SK-N-MC (cell line): ENCODE data around the gene PDLIM5.

ENCODE experiments used
- EZH2 ChIP-seq: fragments of 200-600 bp; sonication (generic); IDR thresholded peaks from one replicate; pipeline ENCODE4 v1.6.1; 2017; ENCODE audit warnings: antibody characterized with exemption
- FOXP2 ChIP-seq: optimal IDR thresholded peaks from 2 replicates; pipeline ENCODE3; 2011; ENCODE audit warnings: mild to moderate bottlenecking, moderate library complexity; ENCODE audit not compliant: insufficient read depth; ENCODE audit errors: extremely low read length, control extremely low read depth
- POLR2AphosphoS5 ChIP-seq: IDR thresholded peaks from 2 replicates; pipeline ENCODE4 v1.6.1; 2012; ENCODE audit warnings: mild to moderate bottlenecking, low read depth, low read length, borderline replicate concordance

DNA sequence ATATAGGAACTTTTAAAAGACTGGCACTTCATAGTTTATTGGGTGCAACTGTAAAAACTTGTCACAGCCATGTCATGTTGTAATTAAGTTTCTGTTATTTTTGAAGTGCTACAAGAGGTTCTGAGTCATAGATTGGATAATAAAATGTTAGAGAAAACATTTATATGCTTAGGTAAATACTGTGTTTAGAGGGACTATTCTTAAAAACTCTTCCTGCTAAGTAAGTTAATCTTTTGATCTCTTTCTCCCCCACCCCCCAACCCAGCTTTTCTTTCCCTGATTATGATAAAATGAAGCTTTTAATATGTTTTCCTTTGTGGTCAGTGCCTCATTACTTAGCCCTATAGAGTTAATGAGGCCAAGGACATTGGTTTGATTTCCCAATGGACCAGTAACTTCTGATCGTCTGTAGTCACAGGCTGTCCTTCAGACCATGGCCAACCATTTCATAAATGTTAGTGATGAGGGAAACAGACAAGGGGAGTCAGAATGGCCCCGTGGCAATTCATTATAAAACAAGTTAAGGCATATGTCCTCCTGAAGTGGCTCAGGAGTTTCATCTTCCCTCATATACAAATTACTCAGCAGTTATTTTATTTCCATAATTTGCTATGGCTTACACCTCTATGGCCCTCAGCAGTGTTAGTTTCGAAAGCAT is 3.9 kb upstream of the PDLIM5 start:
- TF ChIP-seq EZH2: no peak
- no peak for TF ChIP-seq FOXP2
- TF ChIP-seq POLR2AphosphoS5: no peak
